NCI-H82 treated with DMSO at 0.1 percent for 48 hours (cell line): Measurements from ENCODE around the gene FEM1C.

Experiments used
- DNase-seq: peaks from one replicate; lab custom pipeline; 2025; ENCODE audit not compliant: unreplicated experiment; lab: John Stamatoyannopoulos, UW

The FEM1C gene

DNA sequence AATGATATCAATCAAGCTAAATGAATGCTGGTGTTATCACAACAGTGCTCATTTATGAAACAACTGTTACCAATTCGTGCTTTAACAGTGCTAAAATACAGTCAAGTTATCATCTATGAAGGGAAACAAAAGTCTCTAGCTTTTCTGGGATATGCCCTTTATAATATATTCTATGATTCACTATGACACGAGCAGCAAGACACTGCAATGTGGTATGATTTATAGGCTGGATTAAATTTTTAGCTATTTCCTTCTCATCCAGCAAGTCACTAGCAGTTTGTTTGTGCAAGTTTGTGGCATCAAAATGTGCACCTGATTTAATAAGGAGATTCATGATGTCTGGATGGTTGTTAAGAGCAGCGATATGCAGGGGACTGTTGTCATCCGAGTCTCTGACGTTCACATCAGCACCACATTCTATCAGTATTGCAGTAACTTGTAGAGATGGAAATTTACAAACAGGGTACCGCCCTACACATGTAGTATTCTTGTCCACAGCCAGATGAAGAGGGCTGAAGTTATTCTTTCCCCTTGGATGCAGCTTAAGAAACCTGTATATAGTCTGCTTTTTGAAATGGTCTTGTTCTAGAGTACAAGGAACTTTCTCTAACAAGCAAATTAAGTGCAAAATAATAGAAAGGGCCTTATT, 20.3 kb downstream of the FEM1C start:
- no peak for DNase-seq

GRCh38 chr5:115522832-115523403, 21.7 kb downstream of the FEM1C start:
- DNase-seq, result no peak

DNA sequence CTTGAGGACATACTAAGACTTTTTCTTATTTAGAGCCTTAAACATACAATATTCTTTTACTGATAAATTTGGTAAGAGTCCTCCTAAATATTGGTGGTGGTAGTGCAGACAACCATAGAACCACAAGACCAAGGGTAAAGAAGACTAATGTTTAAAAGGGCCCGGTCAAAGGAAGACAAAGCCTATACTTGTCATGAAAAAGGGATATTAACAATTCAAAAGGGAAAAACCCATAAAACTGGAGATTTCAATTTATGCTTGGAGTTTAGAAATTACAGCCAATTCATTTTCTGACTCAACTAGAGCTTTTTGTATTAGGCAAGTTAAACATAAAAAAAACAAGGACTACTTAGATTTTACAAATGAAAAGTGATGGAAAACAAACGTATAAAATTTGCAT, 24.4 kb downstream of the FEM1C start:
- DNase-seq, result no peak

DNA sequence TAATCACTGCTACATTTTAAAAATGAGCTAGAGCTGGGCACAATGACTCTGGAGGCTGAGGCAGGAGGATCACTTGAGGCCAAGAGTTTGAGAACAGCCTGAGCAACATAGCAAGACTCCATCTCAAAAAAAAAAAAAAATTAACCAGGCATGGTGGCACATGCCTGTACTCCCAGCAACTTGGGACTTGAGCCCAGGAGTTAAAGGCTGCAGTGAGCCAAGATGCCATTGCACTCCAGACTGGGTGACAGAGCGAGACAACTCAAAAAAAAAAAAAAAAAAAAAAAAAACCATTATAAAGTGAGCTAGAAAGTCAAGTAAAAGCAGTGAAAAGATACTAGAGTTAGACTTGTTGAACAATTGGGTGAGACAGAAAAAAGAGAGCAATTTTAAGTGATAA, 28.2 kb downstream of the FEM1C start:
- no peak for DNase-seq

DNA sequence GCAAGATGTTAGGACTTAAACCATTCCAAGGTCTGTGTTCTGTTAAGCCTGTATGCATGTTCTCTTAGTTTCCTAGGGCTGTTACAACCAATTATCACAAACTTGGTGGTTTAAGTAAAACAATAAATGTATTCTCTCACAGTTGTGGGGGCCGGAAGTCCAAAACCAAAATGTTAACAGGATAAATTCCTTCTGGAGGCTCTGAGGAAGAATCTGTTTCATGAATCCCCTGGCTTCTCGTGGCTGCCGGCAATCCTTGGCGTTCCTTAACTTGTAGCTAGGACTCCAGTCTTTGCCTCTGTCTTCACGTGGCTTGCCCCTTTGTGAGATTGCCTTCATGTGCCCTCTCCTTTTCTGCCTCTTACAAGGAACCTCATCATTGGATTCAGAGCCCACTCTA, 30.4 kb downstream of the FEM1C start:
- DNase-seq, result no peak

GRCh38 chr5:115511632-115512031, 32.9 kb downstream of the FEM1C start:
- DNase-seq, result no peak

DNA sequence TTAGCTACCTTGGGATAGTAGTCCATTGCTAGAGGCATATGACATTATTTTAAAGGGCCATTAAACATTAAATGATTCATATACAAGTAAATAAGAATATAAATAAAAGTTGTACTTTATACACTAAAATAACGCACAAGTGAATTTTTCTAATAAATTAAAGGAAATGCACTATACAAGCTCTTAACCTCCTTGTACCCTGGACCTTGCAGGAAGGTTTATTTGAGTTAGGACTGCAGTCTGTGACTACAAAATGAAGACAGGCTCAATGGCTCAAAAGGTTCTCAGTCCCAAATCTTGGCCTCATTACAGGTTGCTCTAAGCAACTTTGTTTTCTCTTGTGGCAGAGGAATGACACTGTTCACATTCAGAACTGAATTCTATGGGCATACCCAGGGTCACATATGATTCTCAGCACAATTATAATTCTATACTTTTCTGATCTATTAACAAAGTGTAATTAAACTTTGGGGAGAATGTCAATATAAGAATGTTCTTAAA, 34.4 kb downstream of the FEM1C start:
- DNase-seq, result no peak

GRCh38 chr5:115509547-115509946, 35.0 kb downstream of the FEM1C start:
- DNase-seq, result no peak

GRCh38 chr5:115507681-115508080, 36.9 kb downstream of the FEM1C start:
- DNase-seq, result no peak

- no peak for DNase-seq
These were observed 41.2 kb downstream of the FEM1C start for GRCh38 chr5:115503420-115503819.

DNA sequence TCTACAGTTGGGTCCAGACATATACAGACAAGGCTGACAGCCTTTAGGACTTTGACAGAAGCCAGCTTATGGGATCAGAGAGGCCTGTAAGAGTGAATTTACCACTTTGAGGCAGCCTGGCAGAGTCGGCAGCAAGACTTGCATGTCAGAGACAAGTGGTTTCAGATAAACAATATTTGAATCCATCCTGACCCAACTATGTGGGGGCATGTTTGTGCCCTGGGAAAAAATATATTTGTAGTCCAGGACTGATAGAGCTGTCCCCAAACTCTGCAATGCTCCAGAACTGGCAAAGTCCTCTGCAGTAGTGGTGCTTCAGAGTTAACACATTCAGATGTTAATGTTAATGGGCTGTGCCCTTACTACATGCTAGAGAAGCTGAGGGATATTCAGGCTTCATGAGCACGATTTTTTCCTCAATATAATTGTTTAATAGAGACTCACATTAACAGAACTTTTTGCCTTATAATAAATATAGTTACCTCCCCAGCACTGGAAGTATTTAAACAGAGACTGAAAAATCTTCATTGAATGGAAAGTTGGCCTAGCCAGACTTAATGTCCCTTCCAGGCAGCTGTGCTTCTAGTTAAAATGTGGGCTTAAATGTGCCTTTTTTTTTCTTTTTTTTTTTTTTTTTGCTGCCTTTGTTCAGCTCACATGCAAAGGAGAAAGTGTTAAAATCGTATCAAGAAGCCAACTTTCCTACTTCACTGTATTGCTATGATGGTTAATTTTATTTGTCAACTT, 42.9 kb downstream of the FEM1C start:
- DNase-seq, result no peak

GRCh38 chr5:115500225-115500624, 44.4 kb downstream of the FEM1C start:
- no peak for DNase-seq

DNA sequence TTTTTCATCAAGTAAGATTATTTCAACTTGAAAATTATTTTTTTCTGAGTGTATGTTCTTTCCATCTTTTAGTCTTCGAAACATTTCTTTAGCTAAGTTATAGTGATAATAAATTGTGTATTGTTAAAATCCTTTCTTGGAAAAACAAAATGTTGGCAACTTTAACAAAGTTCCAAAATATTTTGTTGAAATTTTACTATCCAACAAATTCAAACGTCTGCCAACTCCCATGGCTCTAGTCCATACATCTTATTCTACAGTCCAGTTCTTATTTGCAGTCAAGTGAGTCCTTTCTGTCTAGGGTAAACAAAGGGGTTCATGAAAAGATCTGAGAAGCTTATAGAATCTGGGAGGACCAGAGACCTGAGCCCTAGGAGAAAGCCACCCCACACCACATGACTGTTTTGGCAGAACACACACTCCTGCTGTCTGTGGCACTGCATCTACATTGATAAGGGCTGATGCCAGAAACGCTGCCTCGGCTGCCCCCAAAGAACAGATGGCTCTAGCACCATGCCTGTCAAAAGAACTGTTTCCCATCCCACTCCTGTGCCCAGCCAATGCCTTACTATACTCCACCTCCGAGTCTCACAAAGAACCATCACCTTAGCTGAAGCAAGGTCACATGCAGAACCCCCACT, 47.5 kb downstream of the FEM1C start:
- DNase-seq, result no peak

GRCh38 chr5:115494570-115495289, 49.8 kb downstream of the FEM1C start:
- no peak for DNase-seq

- DNase-seq, result no peak
These were observed 54.0 kb downstream of the FEM1C start for GRCh38 chr5:115490596-115490995.

DNA sequence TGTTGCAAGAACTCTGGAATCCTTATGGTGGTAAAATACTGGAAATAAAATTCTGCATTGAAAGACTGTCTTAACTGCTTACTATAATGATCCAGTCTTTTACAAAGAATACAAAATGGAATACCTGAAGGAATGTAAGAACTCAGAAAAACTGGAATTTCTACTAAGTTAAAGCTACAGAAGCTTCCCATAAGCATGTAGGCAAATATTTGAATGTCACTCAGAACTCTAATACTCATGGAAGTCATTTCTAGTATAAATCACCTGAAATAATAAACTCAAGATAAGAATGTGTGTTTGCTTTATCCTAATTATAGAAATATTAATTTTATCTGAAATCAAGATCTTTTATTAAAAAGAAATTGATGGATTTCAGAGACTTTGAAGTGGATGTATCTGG, 54.8 kb downstream of the FEM1C start:
- DNase-seq, result no peak

DNA sequence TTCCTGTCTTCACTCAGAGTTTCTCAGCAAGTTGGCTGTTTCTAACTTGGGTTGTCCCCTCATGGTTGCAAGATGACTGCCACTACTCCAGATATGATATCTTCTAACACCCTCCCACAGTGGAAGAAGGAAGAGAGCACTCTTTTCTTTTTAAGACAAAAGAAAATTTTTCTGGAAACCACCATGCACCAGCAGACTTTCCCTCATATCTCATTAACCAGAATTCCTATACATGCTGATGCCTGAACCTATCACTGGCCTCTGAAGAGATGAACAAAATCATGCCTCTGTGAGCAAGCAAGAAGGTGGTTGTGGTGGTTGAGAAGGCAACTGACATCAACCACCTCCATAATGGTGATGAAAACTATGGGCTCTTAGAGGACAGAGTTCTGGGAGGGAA, 56.8 kb downstream of the FEM1C start:
- DNase-seq, result no peak

DNA sequence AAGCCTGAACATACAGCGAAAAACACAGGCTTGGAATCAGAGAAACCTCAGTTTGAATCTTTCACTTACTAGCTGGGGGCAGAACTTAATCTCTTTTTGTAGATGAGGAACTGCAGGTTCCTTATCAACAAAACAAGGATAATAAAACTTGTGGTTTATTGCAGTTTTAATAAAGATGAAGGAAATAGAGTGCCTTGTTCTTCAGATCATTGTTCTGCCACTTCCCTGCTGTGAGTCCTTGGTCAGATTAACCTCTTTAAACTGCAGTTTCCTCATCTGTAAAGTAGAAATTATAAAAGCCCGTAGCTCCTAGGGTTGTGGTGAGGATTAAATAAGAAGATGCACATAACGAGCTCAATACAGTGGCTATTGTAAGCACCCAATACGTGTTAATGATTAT, 57.4 kb downstream of the FEM1C start:
- no peak for DNase-seq

DNA sequence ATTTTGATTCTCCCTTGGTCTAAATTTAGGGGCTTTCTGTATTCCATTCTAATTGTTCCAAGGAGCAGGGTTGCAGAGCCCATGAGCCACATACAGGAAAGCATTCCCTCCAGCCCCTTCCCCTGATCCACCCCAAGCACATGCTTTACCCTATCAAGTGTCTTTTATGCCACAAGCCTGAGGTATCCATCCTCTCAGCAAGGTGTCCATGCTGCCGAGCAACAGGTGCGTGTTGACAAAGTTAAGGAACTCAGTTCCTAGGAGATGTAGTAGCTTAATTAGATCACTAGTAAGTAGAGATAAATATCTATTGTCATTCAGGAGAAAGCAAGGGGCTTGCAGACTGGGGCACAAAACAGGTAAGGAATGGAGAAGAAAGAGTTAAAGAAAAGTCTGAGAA, 57.8 kb downstream of the FEM1C start:
- no peak for DNase-seq

DNA sequence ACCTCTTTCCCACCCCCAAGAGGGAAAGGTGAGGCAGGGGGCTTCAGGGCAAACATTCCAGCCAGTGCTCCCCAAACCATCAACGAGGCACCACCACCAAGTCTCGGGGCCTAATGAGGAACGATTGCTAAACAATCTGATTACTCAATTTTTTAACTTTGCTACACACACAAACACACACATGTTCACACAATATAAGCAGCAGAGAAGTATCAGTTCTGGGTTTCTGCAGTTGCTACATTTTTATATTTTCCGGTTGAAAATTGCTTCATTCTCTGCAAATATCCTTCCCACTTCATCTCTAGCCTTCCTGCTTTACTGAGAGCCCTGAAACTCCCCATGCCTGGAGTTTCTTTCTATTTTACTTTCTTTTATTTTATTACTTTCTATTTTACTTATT, 60.2 kb downstream of the FEM1C start:
- no peak for DNase-seq

- DNase-seq, result no peak
These were observed 63.7 kb downstream of the FEM1C start for GRCh38 chr5:115480900-115481299.
